ENCODE measurements around the gene DENND5B. TPM values are rescaled to one million over a fixed set of nuclear protein-coding genes. Genes with fewer than 3 reads are reported as not detected.
"Not testable (repeated sequence)": the region's sequence is repeated elsewhere in the genome, so short reads cannot be mapped to it uniquely, and the experiment has no call there.

DENND5B gene
- polyA plus RNA-seq, 2 of the 4 experiments (the other 2 are of a cell fraction), result 15.5 to 55.2 TPM

DNA sequence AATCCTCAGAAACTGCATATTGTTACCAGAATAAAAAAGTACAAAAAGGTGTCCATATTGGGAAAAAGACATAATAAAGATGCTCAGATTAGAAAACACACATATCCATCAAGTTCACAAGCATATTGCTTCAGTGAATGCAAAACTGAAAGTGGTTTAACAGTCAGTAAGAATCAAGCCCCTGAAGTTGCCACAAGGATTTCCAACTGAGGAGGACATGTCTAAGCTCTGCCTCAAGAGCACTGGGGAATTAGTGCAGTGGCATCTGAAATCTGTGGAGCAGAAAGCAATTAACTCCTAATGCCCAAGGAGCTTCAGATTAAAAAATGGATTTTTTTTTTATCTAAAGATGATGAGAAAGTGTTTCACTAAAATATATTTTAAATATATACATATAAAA lies 113.2 kb downstream of the DENND5B start:
- CTCF ChIA-PET, result interaction anchor here (1.1 to 1.6 kb wide), 3 partner anchors 75 to 175 kb away, joined by 3 to 6 read pairs (median 4); partner anchors contain the start of gene DENND5B

DNA sequence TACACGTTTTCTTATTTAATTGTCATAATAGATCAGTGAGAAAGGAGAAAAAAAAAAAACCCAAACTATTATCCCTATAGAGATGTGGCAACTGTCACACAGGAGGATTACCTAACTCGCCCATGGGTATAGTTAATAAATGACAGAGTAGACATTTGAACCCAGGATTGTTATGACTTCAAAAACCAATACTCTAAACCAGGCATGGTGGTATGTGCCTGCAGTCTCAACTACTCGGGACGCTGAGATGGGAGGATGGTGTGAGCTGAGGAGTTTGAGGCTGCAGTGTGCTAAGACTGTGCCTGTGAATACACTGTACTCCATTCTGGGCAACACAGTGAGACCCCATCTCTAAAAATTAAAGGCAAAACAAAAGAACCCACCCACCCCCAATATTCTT lies 114.5 kb downstream of the DENND5B start:
- DNase-seq (ENCODE audit: low read depth in 1 of 2, low spot score in 1 of 2) (no peak), ATAC-seq (peak in 1 of 2 experiments; percentile 41; a peak in 2 of 6 replicates), FAIRE-seq (no peak)
- CTCF ChIA-PET, result interaction anchor here (1.6 kb wide), 1 partner anchor 114 kb away, joined by 6 read pairs; the partner anchor contains the start of gene DENND5B
- Histone ChIP-seq H3K4me3 (no peak overlapping the region), H3K4me2 (peak overlapping the region; percentile 60), H3K4me1 (peaks cover 56% of the 10 kb centered on the region), H3K9me3 (no peaks in the 10 kb centered on the region), H3K27ac (peak overlapping the region; percentile 32 to 76; a peak in 4 of 6 replicates)
- TF ChIP-seq NFE2L2 (conservative IDR thresholded peaks at IDR 0.05; ENCODE audit: low read length) (no peak), CEBPB (IDR thresholded peaks at IDR 0.05) (peak in 1 of 2 experiments; percentile 65; a peak in 3 of 4 replicates)
- POLR2A ChIA-PET, result no interaction called here
- WGBS (ENCODE audit: missing lambda C conversion rate), result 53% methylated on average over 4 of the region's 4 CpGs

More for the DNA sequence above, 113.2 kb downstream of the DENND5B start:
- no peaks in the 10 kb centered on the region for H3K9me3 ChIP-seq
- POLR2A ChIA-PET, result no interaction called here
- TF ChIP-seq, protein P1, sequence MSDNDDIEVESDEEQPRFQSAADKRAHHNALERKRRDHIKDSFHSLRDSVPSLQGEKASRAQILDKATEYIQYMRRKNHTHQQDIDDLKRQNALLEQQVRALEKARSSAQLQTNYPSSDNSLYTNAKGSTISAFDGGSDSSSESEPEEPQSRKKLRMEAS (IDR thresholded peaks at IDR 0.05), result no peak
- TF ChIP-seq EP300 (IDR thresholded peaks at IDR 0.05) (no peak), JUN (IDR thresholded peaks at IDR 0.05) (no peak), NPAS2 (CRISPR knock-in tag; IDR thresholded peaks at IDR 0.05; ENCODE audit: borderline replicate concordance) (no peak), SMC3 (IDR thresholded peaks at IDR 0.05) (no peak), ZSCAN20 (CRISPR knock-in tag; IDR thresholded peaks at IDR 0.05) (no peak), RNF2 (IDR thresholded peaks at IDR 0.05; ENCODE audit: borderline replicate concordance, low read depth) (no peak), FOSB (CRISPR knock-in tag; IDR thresholded peaks at IDR 0.05) (no peak)
- TF ChIP-seq, protein P2, sequence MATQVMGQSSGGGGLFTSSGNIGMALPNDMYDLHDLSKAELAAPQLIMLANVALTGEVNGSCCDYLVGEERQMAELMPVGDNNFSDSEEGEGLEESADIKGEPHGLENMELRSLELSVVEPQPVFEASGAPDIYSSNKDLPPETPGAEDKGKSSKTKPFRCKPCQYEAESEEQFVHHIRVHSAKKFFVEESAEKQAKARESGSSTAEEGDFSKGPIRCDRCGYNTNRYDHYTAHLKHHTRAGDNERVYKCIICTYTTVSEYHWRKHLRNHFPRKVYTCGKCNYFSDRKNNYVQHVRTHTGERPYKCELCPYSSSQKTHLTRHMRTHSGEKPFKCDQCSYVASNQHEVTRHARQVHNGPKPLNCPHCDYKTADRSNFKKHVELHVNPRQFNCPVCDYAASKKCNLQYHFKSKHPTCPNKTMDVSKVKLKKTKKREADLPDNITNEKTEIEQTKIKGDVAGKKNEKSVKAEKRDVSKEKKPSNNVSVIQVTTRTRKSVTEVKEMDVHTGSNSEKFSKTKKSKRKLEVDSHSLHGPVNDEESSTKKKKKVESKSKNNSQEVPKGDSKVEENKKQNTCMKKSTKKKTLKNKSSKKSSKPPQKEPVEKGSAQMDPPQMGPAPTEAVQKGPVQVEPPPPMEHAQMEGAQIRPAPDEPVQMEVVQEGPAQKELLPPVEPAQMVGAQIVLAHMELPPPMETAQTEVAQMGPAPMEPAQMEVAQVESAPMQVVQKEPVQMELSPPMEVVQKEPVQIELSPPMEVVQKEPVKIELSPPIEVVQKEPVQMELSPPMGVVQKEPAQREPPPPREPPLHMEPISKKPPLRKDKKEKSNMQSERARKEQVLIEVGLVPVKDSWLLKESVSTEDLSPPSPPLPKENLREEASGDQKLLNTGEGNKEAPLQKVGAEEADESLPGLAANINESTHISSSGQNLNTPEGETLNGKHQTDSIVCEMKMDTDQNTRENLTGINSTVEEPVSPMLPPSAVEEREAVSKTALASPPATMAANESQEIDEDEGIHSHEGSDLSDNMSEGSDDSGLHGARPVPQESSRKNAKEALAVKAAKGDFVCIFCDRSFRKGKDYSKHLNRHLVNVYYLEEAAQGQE (IDR thresholded peaks at IDR 0.05), result no peak
- peaks cover 58% of the 10 kb centered on the region for H3K4me1 ChIP-seq
- no peak overlapping the region for H3K4me2 ChIP-seq
- H3K4me3 ChIP-seq, result no peak overlapping the region
- DNase-seq (ENCODE audit: low read depth in 1 of 2, low spot score in 1 of 2) (no peak), FAIRE-seq (no peak), ATAC-seq (no peak)
- H3K27ac ChIP-seq, result peak overlapping the region in 1 of 2 experiments; percentile 27; a peak in 1 of 6 replicates

DNA sequence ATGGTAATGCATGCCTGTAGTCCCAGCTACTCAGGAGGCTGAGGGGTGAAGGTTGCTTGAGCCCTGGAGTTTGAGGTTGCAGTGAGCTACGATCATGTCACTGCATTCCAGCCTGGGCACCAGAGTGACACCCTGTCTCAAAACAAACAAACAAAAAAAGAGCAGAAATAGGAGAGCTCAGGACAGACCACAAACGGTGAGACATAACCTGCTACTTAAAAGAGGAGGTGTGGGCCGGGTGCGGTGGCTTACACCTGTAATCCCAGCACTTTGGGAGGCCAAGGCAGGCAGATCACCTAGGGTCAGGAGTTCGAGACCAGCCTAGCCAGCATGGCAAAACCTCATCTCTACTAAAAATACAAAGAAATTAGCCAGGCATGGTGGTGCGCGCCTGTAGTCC lies 115.3 kb downstream of the DENND5B start:
- H3K4me1 ChIP-seq, result peaks cover 65% of the 10 kb centered on the region
- DNase-seq (ENCODE audit: low read depth in 1 of 2, low spot score in 1 of 2); H3K4me3 ChIP-seq; H3K9me3 ChIP-seq; ATAC-seq; POLR2A ChIA-PET; FAIRE-seq: not testable (repeated sequence)
- CTCF ChIA-PET, result interaction anchor here (0.7 to 1.5 kb wide), 2 partner anchors 15 to 72 kb away, joined by 3 to 7 read pairs; no protein-coding TSS in a partner anchor
- peak overlapping the region; percentile 32 to 45; a peak in 4 of 6 replicates for H3K27ac ChIP-seq
- 69% methylated on average over 7 of the region's 7 CpGs for WGBS (ENCODE audit: missing lambda C conversion rate)
- H3K4me2 ChIP-seq, result peak overlapping the region; percentile 56

DNA sequence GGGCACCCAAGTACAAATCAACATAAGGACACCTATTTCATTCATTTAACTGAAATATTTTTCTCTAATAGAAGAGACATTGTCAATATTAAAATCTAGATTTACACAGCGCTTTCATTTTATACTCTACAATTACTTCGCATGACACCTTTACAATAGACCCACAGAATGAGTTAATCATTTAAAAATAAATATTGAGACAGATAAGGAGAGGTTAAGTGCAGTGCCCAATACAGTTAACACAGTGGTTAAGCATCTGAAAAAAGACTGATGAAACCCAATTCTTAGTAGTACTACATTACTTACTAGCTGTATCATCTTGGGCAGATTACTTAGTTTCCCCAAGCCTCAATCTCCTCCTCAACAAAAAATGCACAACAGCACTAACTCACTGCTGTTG lies 116.2 kb downstream of the DENND5B start:
- Histone ChIP-seq H3K4me3 (no peak overlapping the region), H3K27ac (peak overlapping the region; percentile 32 to 64; a peak in 4 of 6 replicates), H3K4me1 (peaks cover 65% of the 10 kb centered on the region), H3K4me2 (peak overlapping the region; percentile 56), H3K9me3 (no peaks in the 10 kb centered on the region)
- no peak for DNase-seq (ENCODE audit: low read depth in 1 of 2, low spot score in 1 of 2)
- CTCF ChIA-PET, result interaction anchor here (0.7 to 1.5 kb wide), 2 partner anchors 15 to 72 kb away, joined by 3 to 7 read pairs; no protein-coding TSS in a partner anchor
- no peak for FAIRE-seq
- ATAC-seq, result no peak
- POLR2A ChIA-PET, result no interaction called here
- WGBS (ENCODE audit: missing lambda C conversion rate), result 46% methylated on average over 2 of the region's 2 CpGs
- TF ChIP-seq RNF2 (IDR thresholded peaks at IDR 0.05; ENCODE audit: borderline replicate concordance, low read depth), result no peak
- TF ChIP-seq SREBF2 (IDR thresholded peaks at IDR 0.05), result no peak
- no peak for TF ChIP-seq EHF (CRISPR knock-in tag; IDR thresholded peaks at IDR 0.05)
- TF ChIP-seq NFE2L2 (conservative IDR thresholded peaks at IDR 0.05; ENCODE audit: low read length), result no peak
- no peak for TF ChIP-seq CHD2 (IDR thresholded peaks at IDR 0.05; ENCODE audit: low read length, partially characterized antibody)
- TF ChIP-seq, protein P3, sequence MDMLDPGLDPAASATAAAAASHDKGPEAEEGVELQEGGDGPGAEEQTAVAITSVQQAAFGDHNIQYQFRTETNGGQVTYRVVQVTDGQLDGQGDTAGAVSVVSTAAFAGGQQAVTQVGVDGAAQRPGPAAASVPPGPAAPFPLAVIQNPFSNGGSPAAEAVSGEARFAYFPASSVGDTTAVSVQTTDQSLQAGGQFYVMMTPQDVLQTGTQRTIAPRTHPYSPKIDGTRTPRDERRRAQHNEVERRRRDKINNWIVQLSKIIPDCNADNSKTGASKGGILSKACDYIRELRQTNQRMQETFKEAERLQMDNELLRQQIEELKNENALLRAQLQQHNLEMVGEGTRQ (IDR thresholded peaks at IDR 0.05), result no peak
- no peak for TF ChIP-seq ATOH8 (CRISPR knock-in tag; IDR thresholded peaks at IDR 0.05; ENCODE audit: low read depth)
- TF ChIP-seq RFX5 (IDR thresholded peaks at IDR 0.05), result no peak
- TF ChIP-seq RCOR1 (IDR thresholded peaks at IDR 0.05; ENCODE audit: low read depth, low read length), result no peak
- no peak for TF ChIP-seq HOXB13 (CRISPR knock-in tag; IDR thresholded peaks at IDR 0.05; ENCODE audit: low read depth)
- TF ChIP-seq, protein P4, sequence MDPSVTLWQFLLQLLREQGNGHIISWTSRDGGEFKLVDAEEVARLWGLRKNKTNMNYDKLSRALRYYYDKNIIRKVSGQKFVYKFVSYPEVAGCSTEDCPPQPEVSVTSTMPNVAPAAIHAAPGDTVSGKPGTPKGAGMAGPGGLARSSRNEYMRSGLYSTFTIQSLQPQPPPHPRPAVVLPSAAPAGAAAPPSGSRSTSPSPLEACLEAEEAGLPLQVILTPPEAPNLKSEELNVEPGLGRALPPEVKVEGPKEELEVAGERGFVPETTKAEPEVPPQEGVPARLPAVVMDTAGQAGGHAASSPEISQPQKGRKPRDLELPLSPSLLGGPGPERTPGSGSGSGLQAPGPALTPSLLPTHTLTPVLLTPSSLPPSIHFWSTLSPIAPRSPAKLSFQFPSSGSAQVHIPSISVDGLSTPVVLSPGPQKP (IDR thresholded peaks at IDR 0.05; ENCODE audit: low read depth, low read length), result no peak
- no peak for TF ChIP-seq ZFP36 (IDR thresholded peaks at IDR 0.05; ENCODE audit: borderline replicate concordance, partially characterized antibody)
- no peak for TF ChIP-seq JUNB (IDR thresholded peaks at IDR 0.05)

Measured in A549 (cell line).